ENCODE results near the gene MGAT4B. TPM values are rescaled to one million over a fixed set of nuclear protein-coding genes. Genes with fewer than 3 reads are reported as not detected.

MGAT4B gene
- total RNA-seq = 124 and 144 TPM in 2 replicates

GRCh38 chr5:179806250-179807048 lies at the start of gene MGAT4B:
TSS of gene MGAT4B (minus strand) at chr5:179806866. CDS start at chr5:179806583, 283 bp downstream.

GRCh38 chr5:179820483-179821297 lies 14.0 kb upstream of the MGAT4B start, which contains the start of gene SQSTM1:
TSS of gene SQSTM1 (plus strand) at chr5:179820905. CDS start at chr5:179820937, 32 bp downstream.

GRCh38 chr5:179793468-179794139 lies 13.1 kb downstream of the MGAT4B start, which contains the start of gene LTC4S:
TSS of gene LTC4S (plus strand) at chr5:179793986. CDS start at chr5:179794081, 95 bp downstream.

Small RNA genes within 50 kb of the gene (small RNA-seq; reads per million reads assigned to genes)
- gene MIR1229 (not detected), gene RF00019 (not detected)

Other genes with a start within 250 kb of the MGAT4B start
- 288 and 483 TPM in 2 replicates for gene HNRNPH1, start 183.2 kb downstream of the MGAT4B start, total RNA-seq
- not detected in 2 replicates for gene CBY3, start 125.8 kb downstream of the MGAT4B start, total RNA-seq
- gene CANX, start 107.9 kb downstream of the MGAT4B start, total RNA-seq = 600 and 709 TPM in 2 replicates
- gene MAML1, start 74.0 kb downstream of the MGAT4B start, total RNA-seq = 7.0 and 14.7 TPM in 2 replicates
- gene LTC4S, start 12.9 kb downstream of the MGAT4B start, total RNA-seq = not detected in 2 replicates
- 538 and 581 TPM in 2 replicates for gene SQSTM1, start 14.0 kb upstream of the MGAT4B start, total RNA-seq
- gene MRNIP, start 52.0 kb upstream of the MGAT4B start, total RNA-seq = 11.1 and 11.4 TPM in 2 replicates
- gene TBC1D9B, start 101.0 kb upstream of the MGAT4B start, total RNA-seq = 72.8 and 82.9 TPM in 2 replicates

Measured in subcutaneous preadipocyte (primary cell).